HL-60 (cell line): ENCODE measurements around the gene HERC2.

Experiments used
- DNase-seq, 2 experiments: peaks; one replicate each; pipeline ENCODE4 v3.0.0-alpha.2; 2010 to 2020; ENCODE audit warnings: low read depth in 1 of 2, low spot score in 1 of 2
- H3K27ac ChIP-seq: fragments of 250-450 bp; sonication (Bioruptor Pico); replicated peaks from 2 replicates; pipeline ENCODE4 v1.5.1; 2020; ENCODE audit warnings: mild to moderate bottlenecking, moderate library complexity
- H3K27me3 ChIP-seq: fragments of 250-450 bp; sonication (Bioruptor Pico); 2 replicates; pipeline ENCODE4 v1.5.1; 2021; ENCODE audit warnings: mild to moderate bottlenecking, moderate library complexity; ENCODE audit not compliant: insufficient read depth, poor library complexity, severe bottlenecking
- H3K4me3 ChIP-seq: replicated peaks from 2 replicates; pipeline ENCODE4 v1.5.1; 2011; ENCODE audit warnings: mild to moderate bottlenecking, control low read depth, low read length; ENCODE audit not compliant: insufficient read depth
- GABPA ChIP-seq: IDR thresholded peaks from 2 replicates; pipeline ENCODE4 v1.6.1; 2012; ENCODE audit warnings: low read depth
- POLR2AphosphoS5 ChIP-seq: IDR thresholded peaks from 2 replicates; pipeline ENCODE4 v1.6.1; 2012; ENCODE audit warnings: low read depth
- REST ChIP-seq: IDR thresholded peaks from 2 replicates; pipeline ENCODE4 v1.6.1; 2012; ENCODE audit warnings: low read depth; ENCODE audit not compliant: insufficient replicate concordance
- SPI1 ChIP-seq: IDR thresholded peaks from 2 replicates; pipeline ENCODE4 v1.6.1; 2012; ENCODE audit warnings: low read depth, mild to moderate bottlenecking, borderline replicate concordance
- TF ChIP-seq, protein P1 (sequence below): IDR thresholded peaks from one replicate; pipeline ENCODE4 v1.5.1; 2011; ENCODE audit warnings: low read length, control low read depth, inconsistent platforms; ENCODE audit not compliant: insufficient read depth

HERC2 gene

DNA sequence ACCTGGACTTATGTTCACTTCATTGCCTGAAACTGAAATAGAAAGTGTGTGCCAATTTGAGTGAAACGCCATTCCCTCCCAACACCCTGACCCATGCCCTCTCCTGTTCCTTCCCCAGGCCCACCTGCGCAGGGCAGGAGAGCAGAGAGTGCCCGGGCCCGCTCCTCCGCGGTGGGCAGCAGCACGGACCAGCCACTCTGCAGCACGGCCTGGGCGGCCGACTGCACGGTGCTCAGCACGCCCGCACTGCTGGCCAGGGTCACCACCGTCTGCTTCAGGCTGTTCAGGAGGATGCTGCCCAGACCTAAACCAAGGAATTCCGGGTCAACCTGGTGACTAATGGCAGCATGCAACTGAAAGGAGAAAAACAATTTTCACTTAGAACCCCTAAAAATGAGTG, 66.0 kb downstream of the HERC2 start:
- H3K27me3 ChIP-seq: no peaks in the 10 kb centered on the region
- H3K27ac ChIP-seq: no peak overlapping the region
- TF ChIP-seq, protein P1, sequence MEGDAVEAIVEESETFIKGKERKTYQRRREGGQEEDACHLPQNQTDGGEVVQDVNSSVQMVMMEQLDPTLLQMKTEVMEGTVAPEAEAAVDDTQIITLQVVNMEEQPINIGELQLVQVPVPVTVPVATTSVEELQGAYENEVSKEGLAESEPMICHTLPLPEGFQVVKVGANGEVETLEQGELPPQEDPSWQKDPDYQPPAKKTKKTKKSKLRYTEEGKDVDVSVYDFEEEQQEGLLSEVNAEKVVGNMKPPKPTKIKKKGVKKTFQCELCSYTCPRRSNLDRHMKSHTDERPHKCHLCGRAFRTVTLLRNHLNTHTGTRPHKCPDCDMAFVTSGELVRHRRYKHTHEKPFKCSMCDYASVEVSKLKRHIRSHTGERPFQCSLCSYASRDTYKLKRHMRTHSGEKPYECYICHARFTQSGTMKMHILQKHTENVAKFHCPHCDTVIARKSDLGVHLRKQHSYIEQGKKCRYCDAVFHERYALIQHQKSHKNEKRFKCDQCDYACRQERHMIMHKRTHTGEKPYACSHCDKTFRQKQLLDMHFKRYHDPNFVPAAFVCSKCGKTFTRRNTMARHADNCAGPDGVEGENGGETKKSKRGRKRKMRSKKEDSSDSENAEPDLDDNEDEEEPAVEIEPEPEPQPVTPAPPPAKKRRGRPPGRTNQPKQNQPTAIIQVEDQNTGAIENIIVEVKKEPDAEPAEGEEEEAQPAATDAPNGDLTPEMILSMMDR: no peak
- TF ChIP-seq GABPA (no peak), REST (no peak), SPI1 (no peak), POLR2AphosphoS5 (no peak)
- no peak for DNase-seq
- H3K4me3 ChIP-seq: no peak overlapping the region

GRCh38 chr15:28252831-28253230, 69.1 kb downstream of the HERC2 start:
- no peak for TF ChIP-seq SPI1
- TF ChIP-seq GABPA: no peak
- TF ChIP-seq REST: no peak
- TF ChIP-seq POLR2AphosphoS5: no peak
- TF ChIP-seq, protein P1: no peak
- DNase-seq: no peak
- Histone ChIP-seq H3K27ac (no peak overlapping the region), H3K27me3 (no peaks in the 10 kb centered on the region), H3K4me3 (no peak overlapping the region)

- Histone ChIP-seq H3K27me3 (no peaks in the 10 kb centered on the region), H3K4me3 (no peak overlapping the region), H3K27ac (no peak overlapping the region)
- no peak for TF ChIP-seq POLR2AphosphoS5
- TF ChIP-seq REST: no peak
- TF ChIP-seq, protein P1: no peak
- TF ChIP-seq GABPA: no peak
- TF ChIP-seq SPI1: no peak
- DNase-seq: no peak
These were observed 75.4 kb downstream of the HERC2 start for GRCh38 chr15:28246605-28247004.
